ENCODE measurements around the gene MUC3A. TPM values are rescaled to one million over a fixed set of nuclear protein-coding genes. Genes with fewer than 3 reads are reported as not detected.
A peak's percentile ranks its signal among the peaks of the same experiment; 100 is the strongest.
"Not testable (repeated sequence)": the region's sequence is repeated elsewhere in the genome, so short reads cannot be mapped to it uniquely, and the experiment has no call there.

The MUC3A gene
- total RNA-seq (not detected), polyA plus RNA-seq (not detected), total RNA-seq (not detected)

GRCh38 chr7:100949227-100949932 is at the start of gene MUC3A:
Gene MUC3A (plus strand): TSS chr7:100949534. CDS start chr7:100949625, 91 bp downstream.
- intact Hi-C loops (cut with micrococcal nuclease): loop anchor here in 1 of 2 donors (2.0 kb wide), 1 partner anchor 23 kb away; no protein-coding TSS in a partner anchor
- Histone ChIP-seq H3K27ac (ENCODE audit: low read depth, low read length) (no peak within 1 kb of the TSS), H3K4me1 (ENCODE audit: control insufficient read depth in 2 of 2, insufficient read depth in 2 of 2, low read length in 2 of 2) (no peaks in the 10 kb centered on the region), H3K9me3 (ENCODE audit: control insufficient read depth in 2 of 3, low read length in 3 of 3) (no peaks in the 10 kb centered on the region), H3K36me3 (ENCODE audit: control insufficient read depth in 2 of 3, insufficient read depth in 3 of 3, low read length in 3 of 3) (no peaks in the 10 kb centered on the region), H3K27me3 (ENCODE audit: control insufficient read depth in 2 of 2, insufficient read depth in 2 of 2, low read length in 2 of 2) (no peaks in the 10 kb centered on the region), H3K4me3 (ENCODE audit: low read length) (no peak within 1 kb of the TSS)
- Mint-ChIP-seq H3K9me3 (peaks cover 0 to 3% (median 0%) of the 10 kb centered on the region in 11 donors), H3K4me3 (no peak within 1 kb of the TSS), H3K27ac (no peak within 1 kb of the TSS), H3K27me3 (peaks cover 12 to 35% (median 15%) of the 10 kb centered on the region in 5 donors), H3K4me1 (peaks cover 0 to 6% (median 0%) of the 10 kb centered on the region in 7 donors), H3K36me3 (no peaks in the 10 kb centered on the region)
- DNase-seq (no peak), ATAC-seq (no peak)
- ChIA-PET CTCF (no interaction called here), POLR2A (no interaction called here)

- Mint-ChIP-seq H3K4me1 (peaks cover 0 to 11% (median 5%) of the 10 kb centered on the region in 7 donors), H3K36me3 (no peaks in the 10 kb centered on the region), H3K27me3 (peaks cover 21 to 31% (median 29%) of the 10 kb centered on the region in 5 donors), H3K4me3 (no peak overlapping the region), H3K9me3 (no peaks in the 10 kb centered on the region), H3K27ac (no peak overlapping the region)
- Histone ChIP-seq H3K36me3 (ENCODE audit: control insufficient read depth in 2 of 3, insufficient read depth in 3 of 3, low read length in 3 of 3) (no peaks in the 10 kb centered on the region), H3K9me3 (ENCODE audit: control insufficient read depth in 2 of 3, low read length in 3 of 3) (no peaks in the 10 kb centered on the region), H3K27ac (ENCODE audit: low read depth, low read length) (no peak overlapping the region), H3K4me1 (ENCODE audit: control insufficient read depth in 2 of 2, insufficient read depth in 2 of 2, low read length in 2 of 2) (peaks cover 6 to 7% of the 10 kb centered on the region in 2 donors), H3K27me3 (ENCODE audit: control insufficient read depth in 2 of 2, insufficient read depth in 2 of 2, low read length in 2 of 2) (peaks cover 6 to 9% of the 10 kb centered on the region in 2 donors), H3K4me3 (ENCODE audit: low read length) (no peak overlapping the region)
- ChIA-PET CTCF (interaction anchor here (1.2 kb wide), 1 partner anchor 183 kb away, joined by 4 read pairs; no protein-coding TSS in a partner anchor), POLR2A (no interaction called here)
- DNase-seq (no peak), ATAC-seq (no peak)
- intact Hi-C loops (cut with micrococcal nuclease): no loop called here
These were observed 48.4 kb upstream of the MUC3A start for GRCh38 chr7:100900978-100901377.

GRCh38 chr7:100901921-100902332 is 47.4 kb upstream of the MUC3A start:
- ATAC-seq (no peak), DNase-seq (no peak)
- Mint-ChIP-seq H3K27me3 (peaks cover 16 to 26% (median 24%) of the 10 kb centered on the region in 5 donors), H3K27ac (no peak overlapping the region), H3K4me1 (peaks cover 0 to 5% (median 0%) of the 10 kb centered on the region in 7 donors), H3K36me3 (no peaks in the 10 kb centered on the region), H3K9me3 (no peaks in the 10 kb centered on the region), H3K4me3 (no peak overlapping the region)
- ChIA-PET POLR2A (no interaction called here), CTCF (no interaction called here)
- intact Hi-C loops (cut with micrococcal nuclease): no loop called here
- Histone ChIP-seq H3K27ac (ENCODE audit: low read depth, low read length) (no peak overlapping the region), H3K9me3 (ENCODE audit: control insufficient read depth in 2 of 3, low read length in 3 of 3) (no peaks in the 10 kb centered on the region), H3K27me3 (ENCODE audit: control insufficient read depth in 2 of 2, insufficient read depth in 2 of 2, low read length in 2 of 2) (peaks cover 0 to 3% of the 10 kb centered on the region in 2 donors), H3K36me3 (ENCODE audit: control insufficient read depth in 2 of 3, insufficient read depth in 3 of 3, low read length in 3 of 3) (no peaks in the 10 kb centered on the region), H3K4me1 (ENCODE audit: control insufficient read depth in 2 of 2, insufficient read depth in 2 of 2, low read length in 2 of 2) (no peaks in the 10 kb centered on the region), H3K4me3 (ENCODE audit: low read length) (no peak overlapping the region)

GRCh38 chr7:100902638-100903037 is 46.7 kb upstream of the MUC3A start:
- DNase-seq (no peak), ATAC-seq (no peak)
- intact Hi-C loops (cut with micrococcal nuclease): no loop called here
- Histone ChIP-seq H3K27ac (ENCODE audit: low read depth, low read length) (no peak overlapping the region), H3K36me3 (ENCODE audit: control insufficient read depth in 2 of 3, insufficient read depth in 3 of 3, low read length in 3 of 3) (no peaks in the 10 kb centered on the region), H3K27me3 (ENCODE audit: control insufficient read depth in 2 of 2, insufficient read depth in 2 of 2, low read length in 2 of 2) (no peaks in the 10 kb centered on the region), H3K4me1 (ENCODE audit: control insufficient read depth in 2 of 2, insufficient read depth in 2 of 2, low read length in 2 of 2) (no peaks in the 10 kb centered on the region), H3K9me3 (ENCODE audit: control insufficient read depth in 2 of 3, low read length in 3 of 3) (no peaks in the 10 kb centered on the region), H3K4me3 (ENCODE audit: low read length) (no peak overlapping the region)
- ChIA-PET CTCF (interaction anchor here (1.0 kb wide), 1 partner anchor 241 kb away, joined by 5 read pairs; no protein-coding TSS in a partner anchor), POLR2A (no interaction called here)
- no peaks in the 10 kb centered on the region for H3K36me3 Mint-ChIP-seq
- peaks cover 14 to 21% (median 19%) of the 10 kb centered on the region in 5 donors for H3K27me3 Mint-ChIP-seq
- no peak overlapping the region for H3K4me3 Mint-ChIP-seq
- H3K9me3 Mint-ChIP-seq: no peaks in the 10 kb centered on the region
- no peak overlapping the region for H3K27ac Mint-ChIP-seq
- peaks cover 0 to 5% (median 0%) of the 10 kb centered on the region in 7 donors for H3K4me1 Mint-ChIP-seq

- Mint-ChIP-seq H3K36me3 (no peaks in the 10 kb centered on the region), H3K4me1 (peaks cover 0 to 3% (median 0%) of the 10 kb centered on the region in 7 donors), H3K27ac (no peak overlapping the region), H3K4me3 (no peak overlapping the region), H3K9me3 (peaks cover 0 to 5% (median 0%) of the 10 kb centered on the region in 11 donors), H3K27me3 (peaks cover 0 to 19% (median 0%) of the 10 kb centered on the region in 5 donors)
- intact Hi-C loops (cut with micrococcal nuclease): no loop called here
- no peaks in the 10 kb centered on the region for H3K4me1 ChIP-seq (ENCODE audit: control insufficient read depth in 2 of 2, insufficient read depth in 2 of 2, low read length in 2 of 2)
- DNase-seq: no peak
- ChIA-PET POLR2A (no interaction called here), CTCF (no interaction called here)
- no peaks in the 10 kb centered on the region for H3K9me3 ChIP-seq (ENCODE audit: control insufficient read depth in 2 of 3, low read length in 3 of 3)
- ATAC-seq: no peak
- H3K27ac ChIP-seq (ENCODE audit: low read depth, low read length): no peak overlapping the region
- H3K27me3 ChIP-seq (ENCODE audit: control insufficient read depth in 2 of 2, insufficient read depth in 2 of 2, low read length in 2 of 2): no peaks in the 10 kb centered on the region
- H3K36me3 ChIP-seq (ENCODE audit: control insufficient read depth in 2 of 3, insufficient read depth in 3 of 3, low read length in 3 of 3): no peaks in the 10 kb centered on the region
- H3K4me3 ChIP-seq (ENCODE audit: low read length): no peak overlapping the region
These were observed 40.8 kb upstream of the MUC3A start for GRCh38 chr7:100908512-100908911.

- peak; percentile 76 for ATAC-seq
- POLR2A ChIA-PET; H3K36me3 ChIP-seq (ENCODE audit: control insufficient read depth in 2 of 3, insufficient read depth in 3 of 3, low read length in 3 of 3); H3K4me3 ChIP-seq (ENCODE audit: low read length); DNase-seq; H3K4me1 ChIP-seq (ENCODE audit: control insufficient read depth in 2 of 2, insufficient read depth in 2 of 2, low read length in 2 of 2); H3K36me3 Mint-ChIP-seq; H3K27ac ChIP-seq (ENCODE audit: low read depth, low read length); H3K4me1 Mint-ChIP-seq; H3K4me3 Mint-ChIP-seq; CTCF ChIA-PET; H3K9me3 Mint-ChIP-seq; H3K27ac Mint-ChIP-seq; H3K9me3 ChIP-seq (ENCODE audit: control insufficient read depth in 2 of 3, low read length in 3 of 3); H3K27me3 ChIP-seq (ENCODE audit: control insufficient read depth in 2 of 2, insufficient read depth in 2 of 2, low read length in 2 of 2); intact Hi-C loops (cut with micrococcal nuclease): not testable (repeated sequence)
- H3K27me3 Mint-ChIP-seq: peaks cover 0 to 19% (median 9%) of the 10 kb centered on the region in 5 donors
These were observed 38.9 kb upstream of the MUC3A start for GRCh38 chr7:100910443-100910842.

GRCh38 chr7:100911484-100911883 is 37.9 kb upstream of the MUC3A start:
- no peak for DNase-seq
- intact Hi-C loops (cut with micrococcal nuclease): no loop called here
- H3K36me3 Mint-ChIP-seq: no peaks in the 10 kb centered on the region
- H3K27me3 Mint-ChIP-seq: peaks cover 0 to 22% (median 9%) of the 10 kb centered on the region in 5 donors
- no peaks in the 10 kb centered on the region for H3K4me1 ChIP-seq (ENCODE audit: control insufficient read depth in 2 of 2, insufficient read depth in 2 of 2, low read length in 2 of 2)
- H3K4me1 Mint-ChIP-seq: peaks cover 0 to 3% (median 0%) of the 10 kb centered on the region in 7 donors
- H3K27ac Mint-ChIP-seq: no peak overlapping the region
- H3K27me3 ChIP-seq (ENCODE audit: control insufficient read depth in 2 of 2, insufficient read depth in 2 of 2, low read length in 2 of 2): no peaks in the 10 kb centered on the region
- no peak for ATAC-seq
- no peak overlapping the region for H3K27ac ChIP-seq (ENCODE audit: low read depth, low read length)
- peaks cover 0 to 5% (median 0%) of the 10 kb centered on the region in 11 donors for H3K9me3 Mint-ChIP-seq
- no peak overlapping the region for H3K4me3 Mint-ChIP-seq
- no peak overlapping the region for H3K4me3 ChIP-seq (ENCODE audit: low read length)
- H3K9me3 ChIP-seq (ENCODE audit: control insufficient read depth in 2 of 3, low read length in 3 of 3): no peaks in the 10 kb centered on the region
- no peaks in the 10 kb centered on the region for H3K36me3 ChIP-seq (ENCODE audit: control insufficient read depth in 2 of 3, insufficient read depth in 3 of 3, low read length in 3 of 3)
- POLR2A ChIA-PET: no interaction called here
- CTCF ChIA-PET: no interaction called here
